GM12878 (cell line): ENCODE results near the gene MRPL54. TPM values are rescaled to one million over a fixed set of nuclear protein-coding genes. Genes with fewer than 3 reads are reported as not detected.

Experiments used
- ATAC-seq: fragments of 200-7000 bp; cut with Tn5 transposase; 3 replicates; pipeline ENCODE4 v1.9.1; 2020; ENCODE audit warnings: mild to moderate bottlenecking, moderate library complexity
- BruUV-seq: library from RNA; stranded (reverse); fragments of 400-500 nt; replicated peaks from 2 replicates; lab custom pipeline; 2021; lab: Mats Ljungman, UMichigan
- CTCF ChIA-PET: fragments of 300-600 bp; sonication (Branson Sonifier 250); formaldehyde crosslinking; extraction: SDS; loops from one replicate; lab custom pipeline; 2021; ENCODE audit warnings: inconsistent platforms; lab: Yijun Ruan, JAX
- POLR2A ChIA-PET: fragments of 350-600 bp; formaldehyde crosslinking; extraction: SDS; loops from one replicate; lab custom pipeline; 2021; ENCODE audit warnings: inconsistent platforms; lab: Charles Lee
- RAD21 ChIA-PET: fragments of 300-600 bp; sonication (Branson Sonifier 250); formaldehyde crosslinking; loops from one replicate; lab custom pipeline; 2023; ENCODE audit warnings: antibody characterized with exemption; ENCODE audit not compliant: unreplicated experiment; lab: Charles Lee
- SMC1A ChIA-PET: fragments of 300-600 bp; sonication (Branson Sonifier 250); formaldehyde crosslinking; loops from one replicate; lab custom pipeline; 2023; ENCODE audit not compliant: unreplicated experiment, uncharacterized antibody; lab: Charles Lee
- DNase-seq: peaks from one replicate; pipeline ENCODE4 v3.0.0-alpha.2; 2011; ENCODE audit warnings: low read depth, low spot score
- FAIRE-seq: peaks from 3 replicates; lab custom pipeline; 2011; peaks lifted over from hg19 to GRCh38; lab: Jason Lieb, UNC
- H2AFZ ChIP-seq: 2 replicates; pipeline ENCODE4 v1.6.0; 2011; ENCODE audit warnings: low read depth, low read length, control low read depth; ENCODE audit not compliant: control insufficient read depth
- H3K27ac ChIP-seq: 2 replicates; pipeline ENCODE4 v1.5.1; 2011; ENCODE audit warnings: control low read depth; ENCODE audit not compliant: control insufficient read depth, insufficient read depth
- H3K27me3 ChIP-seq, 2 experiments: replicated peaks in 1 of 2; 2 replicates each; pipeline versions ENCODE4 v1.6.0 to v1.6.1; 2011; ENCODE audit warnings: low read length in 1 of 2; ENCODE audit not compliant: control insufficient read depth in 2 of 2, insufficient read depth in 2 of 2
- H3K36me3 ChIP-seq, 2 experiments: 2 replicates each; pipeline ENCODE4 v1.5.1; 2011; ENCODE audit warnings: low read length in 1 of 2; ENCODE audit not compliant: control insufficient read depth in 2 of 2, insufficient read depth in 2 of 2
- H3K4me1 ChIP-seq: 2 replicates; pipeline ENCODE4 v1.6.1; 2011; ENCODE audit warnings: mild to moderate bottlenecking, low read length, moderate library complexity, mixed read lengths; ENCODE audit not compliant: control insufficient read depth, insufficient read depth
- H3K4me2 ChIP-seq: 2 replicates; pipeline ENCODE4 v1.6.0; 2011; ENCODE audit warnings: control low read depth; ENCODE audit not compliant: control insufficient read depth, insufficient read depth
- H3K4me3 ChIP-seq: fragments of 200-600 bp; sonication (generic); 2 replicates; pipeline ENCODE4 v1.5.1; 2016
- H3K79me2 ChIP-seq: 2 replicates; pipeline ENCODE4 v1.6.0; 2011; ENCODE audit warnings: low read length; ENCODE audit not compliant: control insufficient read depth, insufficient read depth
- H3K9ac ChIP-seq: 2 replicates; pipeline ENCODE4 v1.8.0; 2011; ENCODE audit warnings: low read length, control low read depth, mixed read lengths; ENCODE audit not compliant: control insufficient read depth, insufficient read depth
- H3K9me3 ChIP-seq: replicated peaks from 3 replicates; pipeline ENCODE4 v1.5.1; 2011; ENCODE audit warnings: mild to moderate bottlenecking, low read length; ENCODE audit not compliant: control insufficient read depth, insufficient read depth
- H4K20me1 ChIP-seq: 2 replicates; pipeline ENCODE4 v1.6.0; 2011; ENCODE audit not compliant: control insufficient read depth, insufficient read depth
- HDAC2 ChIP-seq: fragments of 200-600 bp; sonication (generic); IDR thresholded peaks from 2 replicates; pipeline ENCODE4 v1.6.1; 2017
- HDGF ChIP-seq: fragments of 450-650 bp; IDR thresholded peaks from 2 replicates; pipeline ENCODE4 v1.6.1; 2016; ENCODE audit warnings: antibody characterized with exemption
- JUNB ChIP-seq: IDR thresholded peaks from 2 replicates; pipeline ENCODE4 v1.6.1; 2016; ENCODE audit warnings: antibody characterized with exemption, mild to moderate bottlenecking
- MEF2B ChIP-seq: fragments of 450-650 bp; IDR thresholded peaks from 2 replicates; pipeline ENCODE4 v1.6.1; 2018; ENCODE audit warnings: mild to moderate bottlenecking, moderate library complexity; ENCODE audit not compliant: partially characterized antibody, poor library complexity, severe bottlenecking
- WGBS: methylation state at CpG from one replicate; pipeline ENCODE4 v1.1.6; 2016; ENCODE audit warnings: low lambda C conversion rate; ENCODE audit not compliant: insufficient replicate concordance, insufficient coverage; ENCODE audit errors: missing lambda C conversion rate; 5-methylcytosine and 5-hydroxymethylcytosine counted together
- in situ Hi-C: fragments of 300-500 bp; cut with MboI; formaldehyde crosslinking; loops from 9 replicates; pipeline ENCODE4 v1.14.3; 2018; ENCODE audit warnings: mixed read lengths
- intact Hi-C: fragments of 100-400 bp; cut with micrococcal nuclease; formaldehyde crosslinking; loops from one replicate; pipeline ENCODE4 v1.14.2; 2022; ENCODE audit not compliant: unreplicated experiment
- polyA plus RNA-seq, 11 experiments: library from polyadenylated mRNA; depleted of rRNA in 4 of 11; unstranded in 6 of 11; stranded (reverse) in 5 of 11; fragments of >200 nt; fragmentation: Nextera tagmentation in 4 of 11; fragmentation: Illumina TruSeq in 1 of 11; extraction: Ambion mirVana in 4 of 11; extraction: Trizol in 1 of 11; gene quantifications; 1 replicate in 1 of 11; 2 replicates in 10 of 11; pipeline versions ENCODE4 v1.2.1 to v1.2.3, GENCODE V29; 2011 to 2016; ENCODE audit warnings: inconsistent platforms in 2 of 11, missing spikeins in 2 of 11, low read depth in 1 of 11
- total RNA-seq, 4 experiments: library from RNA; depleted of rRNA in 3 of 4; stranded (reverse); fragments of >200 nt in 3 of 4; fragmentation: Illumina TruSeq in 1 of 4; extraction: Trizol in 1 of 4; gene quantifications; 2 replicates each; pipeline versions ENCODE4 v1.2.1 to v1.2.3, GENCODE V29; 2013 to 2021
- TF ChIP-seq, protein P1 (sequence below): fragments of 450-650 bp; formaldehyde crosslinking; IDR thresholded peaks from 2 replicates; pipeline ENCODE4 v1.4.0; 2020; ENCODE audit warnings: mild to moderate bottlenecking, moderate library complexity
- TF ChIP-seq, protein P2 (sequence below): fragments of 150-350 bp; IDR thresholded peaks from 2 replicates; pipeline ENCODE4 v1.6.1; 2014; ENCODE audit warnings: mild to moderate bottlenecking, low read depth, low read length

Gene MRPL54
- total and polyA plus RNA-seq, 10 of the 15 experiments (the other 5 are each of a cell fraction or from before 2014, with no cell fraction given) = 3.1 to 98.7 (median 75.2) TPM

- TF ChIP-seq, protein P1, sequence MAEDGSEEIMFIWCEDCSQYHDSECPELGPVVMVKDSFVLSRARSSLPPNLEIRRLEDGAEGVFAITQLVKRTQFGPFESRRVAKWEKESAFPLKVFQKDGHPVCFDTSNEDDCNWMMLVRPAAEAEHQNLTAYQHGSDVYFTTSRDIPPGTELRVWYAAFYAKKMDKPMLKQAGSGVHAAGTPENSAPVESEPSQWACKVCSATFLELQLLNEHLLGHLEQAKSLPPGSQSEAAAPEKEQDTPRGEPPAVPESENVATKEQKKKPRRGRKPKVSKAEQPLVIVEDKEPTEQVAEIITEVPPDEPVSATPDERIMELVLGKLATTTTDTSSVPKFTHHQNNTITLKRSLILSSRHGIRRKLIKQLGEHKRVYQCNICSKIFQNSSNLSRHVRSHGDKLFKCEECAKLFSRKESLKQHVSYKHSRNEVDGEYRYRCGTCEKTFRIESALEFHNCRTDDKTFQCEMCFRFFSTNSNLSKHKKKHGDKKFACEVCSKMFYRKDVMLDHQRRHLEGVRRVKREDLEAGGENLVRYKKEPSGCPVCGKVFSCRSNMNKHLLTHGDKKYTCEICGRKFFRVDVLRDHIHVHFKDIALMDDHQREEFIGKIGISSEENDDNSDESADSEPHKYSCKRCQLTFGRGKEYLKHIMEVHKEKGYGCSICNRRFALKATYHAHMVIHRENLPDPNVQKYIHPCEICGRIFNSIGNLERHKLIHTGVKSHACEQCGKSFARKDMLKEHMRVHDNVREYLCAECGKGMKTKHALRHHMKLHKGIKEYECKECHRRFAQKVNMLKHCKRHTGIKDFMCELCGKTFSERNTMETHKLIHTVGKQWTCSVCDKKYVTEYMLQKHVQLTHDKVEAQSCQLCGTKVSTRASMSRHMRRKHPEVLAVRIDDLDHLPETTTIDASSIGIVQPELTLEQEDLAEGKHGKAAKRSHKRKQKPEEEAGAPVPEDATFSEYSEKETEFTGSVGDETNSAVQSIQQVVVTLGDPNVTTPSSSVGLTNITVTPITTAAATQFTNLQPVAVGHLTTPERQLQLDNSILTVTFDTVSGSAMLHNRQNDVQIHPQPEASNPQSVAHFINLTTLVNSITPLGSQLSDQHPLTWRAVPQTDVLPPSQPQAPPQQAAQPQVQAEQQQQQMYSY (CRISPR knock-in tag) = no peak
- TF ChIP-seq HDGF (no peak), JUNB (no peak), MEF2B (no peak)
Measured at GRCh38 chr19:3771000-3771905, 8.8 kb downstream of the MRPL54 start (continued).

DNA sequence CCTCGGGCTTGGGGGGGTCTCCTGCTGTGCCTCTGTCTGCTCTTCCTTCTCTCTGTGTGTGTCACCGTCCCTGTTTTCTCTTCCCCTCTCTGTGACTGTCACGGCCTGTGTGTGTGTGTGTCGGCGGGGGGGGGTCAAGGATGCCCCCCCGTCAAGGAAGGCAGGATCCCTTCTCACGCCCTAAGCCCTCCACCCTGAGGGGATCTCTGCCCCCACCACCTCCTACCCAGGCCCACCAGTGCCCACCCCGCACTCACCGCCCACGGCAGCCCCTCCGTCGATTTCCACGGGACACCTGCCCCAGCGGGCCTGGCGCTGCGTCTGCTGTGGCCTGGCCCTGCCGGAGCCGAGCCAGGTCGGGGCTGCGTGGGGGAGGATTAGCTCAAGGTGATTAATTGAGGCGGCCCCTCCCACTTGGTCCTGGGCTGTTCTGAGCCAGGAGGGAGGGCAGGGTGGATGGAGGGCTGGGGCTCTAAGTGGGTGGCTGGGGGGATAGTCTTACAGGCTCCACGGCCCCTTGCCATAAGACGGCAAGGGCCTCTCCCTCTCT is 9.5 kb downstream of the MRPL54 start, which contains the start of gene RAX2:
Gene RAX2, minus strand, starts transcription at position 323 of the 550 bp plus-strand sequence. CDS start 486 bp downstream, outside the sequence.
- no peaks in the 10 kb centered on the region for H3K4me1 ChIP-seq
- DNase-seq = no peak
- BruUV-seq = no TSS peak
- H3K79me2 ChIP-seq = no peaks in the 10 kb centered on the region
- ChIA-PET POLR2A (no interaction called here), SMC1A (no interaction called here), CTCF (interaction anchor here (0.6 kb wide), 1 partner anchor 216 kb away, joined by 5 read pairs; no protein-coding TSS in a partner anchor), RAD21 (no interaction called here)
- no peaks in the 10 kb centered on the region for H4K20me1 ChIP-seq
- no peak within 1 kb of the TSS for H3K4me2 ChIP-seq
- no peak within 1 kb of the TSS for H3K27ac ChIP-seq
- in situ Hi-C loops = no loop called here
- no peak within 1 kb of the TSS for H3K4me3 ChIP-seq
- H3K36me3 ChIP-seq = peaks cover 0 to 13% of the 10 kb centered on the region in 2 experiments; a peak in 2 of 4 replicates
- intact Hi-C loops = no loop called here
- no peak for TF ChIP-seq HDAC2
- TF ChIP-seq, protein P2, sequence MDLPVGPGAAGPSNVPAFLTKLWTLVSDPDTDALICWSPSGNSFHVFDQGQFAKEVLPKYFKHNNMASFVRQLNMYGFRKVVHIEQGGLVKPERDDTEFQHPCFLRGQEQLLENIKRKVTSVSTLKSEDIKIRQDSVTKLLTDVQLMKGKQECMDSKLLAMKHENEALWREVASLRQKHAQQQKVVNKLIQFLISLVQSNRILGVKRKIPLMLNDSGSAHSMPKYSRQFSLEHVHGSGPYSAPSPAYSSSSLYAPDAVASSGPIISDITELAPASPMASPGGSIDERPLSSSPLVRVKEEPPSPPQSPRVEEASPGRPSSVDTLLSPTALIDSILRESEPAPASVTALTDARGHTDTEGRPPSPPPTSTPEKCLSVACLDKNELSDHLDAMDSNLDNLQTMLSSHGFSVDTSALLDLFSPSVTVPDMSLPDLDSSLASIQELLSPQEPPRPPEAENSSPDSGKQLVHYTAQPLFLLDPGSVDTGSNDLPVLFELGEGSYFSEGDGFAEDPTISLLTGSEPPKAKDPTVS = no peak
- WGBS = 54% methylated on average over 23 of the region's 23 CpGs
- no peaks in the 10 kb centered on the region for H3K9me3 ChIP-seq
- H3K27me3 ChIP-seq = no peaks in the 10 kb centered on the region
- no peak within 1 kb of the TSS for H3K9ac ChIP-seq
- H2AFZ ChIP-seq = no peak within 1 kb of the TSS
- ATAC-seq = no peak
- no peak for FAIRE-seq
